Adrenal gland (tissue), 5 donors: ENCODE measurements around the gene NXNL1.

ENCODE experiments used
- CTCF ChIP-seq, 6 experiments: fragments of 450-650 bp in 4 of 6; fragments of 200-600 bp in 2 of 6; sonication (generic) in 1 of 6; IDR thresholded peaks; 1 replicate in 5 of 6; 2 replicates in 1 of 6; pipeline versions ENCODE4 v1.5.1 to v1.8.0; 2016 to 2021; ENCODE audit warnings: antibody characterized with exemption in 6 of 6, mild to moderate bottlenecking in 2 of 6, moderate library complexity in 1 of 6
- POLR2A ChIP-seq, 2 donors: fragments of 450-650 bp; IDR thresholded peaks; one replicate each; pipeline ENCODE4 v1.6.1; 2017; ENCODE audit warnings: antibody characterized with exemption in 2 of 2, mild to moderate bottlenecking in 2 of 2, moderate library complexity in 1 of 2
- donor health status: DM: no; HTN: no; CAD: no.

- TF ChIP-seq POLR2A (IDR thresholded peaks at IDR 0.05) (no peak), CTCF (IDR thresholded peaks at IDR 0.05) (no peak)
Observed at GRCh38 chr19:17411801-17412200, 48.9 kb downstream of the NXNL1 start.
